ENCODE measurements around the gene IFFO2. TPM values are rescaled to one million over a fixed set of nuclear protein-coding genes. Genes with fewer than 3 reads are reported as not detected.

IFFO2 gene
- total RNA-seq, result 61.8 and 107 TPM in 2 replicates

DNA sequence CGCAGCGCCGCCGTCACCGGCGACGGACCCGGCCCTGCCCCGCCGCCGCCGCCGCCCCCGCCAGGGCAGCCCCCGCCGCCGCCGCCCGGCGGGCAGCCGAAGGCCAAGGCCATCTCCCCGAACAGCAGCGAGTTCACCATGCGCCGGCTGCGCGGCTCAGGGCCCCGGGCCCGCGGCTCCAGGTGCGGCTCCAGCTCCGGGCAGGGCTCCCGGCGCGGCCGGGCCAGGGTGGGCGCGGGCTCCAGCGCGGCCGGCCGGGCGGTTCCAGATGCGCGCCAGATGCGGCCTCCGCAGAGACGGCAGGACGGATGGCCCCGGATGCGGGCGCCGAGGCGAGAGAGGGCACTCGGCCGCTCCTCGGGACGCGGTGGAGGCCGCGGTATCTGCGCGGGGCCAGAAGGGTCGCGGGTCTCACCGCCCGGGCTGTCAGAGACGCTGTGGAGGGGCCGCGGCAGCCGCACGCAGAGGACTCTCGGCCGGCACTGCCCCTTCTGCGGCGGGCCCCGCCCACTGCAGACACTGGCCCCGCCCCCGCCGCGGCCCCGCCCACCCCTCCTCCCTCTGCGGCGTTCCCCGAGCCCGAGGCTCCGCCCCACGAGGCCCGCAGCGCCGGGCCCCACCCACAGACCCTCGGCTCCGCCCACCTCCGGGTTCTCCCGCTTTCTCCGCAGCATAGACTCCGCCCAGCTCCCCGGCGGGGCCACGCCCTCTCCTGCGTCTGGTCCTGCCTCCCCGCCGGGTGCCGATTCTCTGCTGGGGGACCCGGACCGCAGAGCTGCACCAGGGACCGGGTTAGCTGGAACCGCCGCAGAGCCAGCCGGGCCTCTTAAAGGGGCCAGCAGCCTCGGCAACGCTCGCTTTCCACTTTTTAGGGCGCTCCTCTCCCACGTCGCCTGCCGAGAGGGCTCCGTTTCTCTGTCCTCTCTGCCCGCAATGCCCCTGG is at the start of gene IFFO2:
IFFO2 (minus strand) TSS at position 484 of the 943 bp plus-strand sequence; CDS start at position 140, 344 bp downstream.
- DNase-seq (ENCODE audit: low read depth), result no peak
- peak within 1 kb of the TSS; percentile 76 for H3K4me3 ChIP-seq (ENCODE audit: low read depth, low read length)
- TF ChIP-seq, protein P1, sequence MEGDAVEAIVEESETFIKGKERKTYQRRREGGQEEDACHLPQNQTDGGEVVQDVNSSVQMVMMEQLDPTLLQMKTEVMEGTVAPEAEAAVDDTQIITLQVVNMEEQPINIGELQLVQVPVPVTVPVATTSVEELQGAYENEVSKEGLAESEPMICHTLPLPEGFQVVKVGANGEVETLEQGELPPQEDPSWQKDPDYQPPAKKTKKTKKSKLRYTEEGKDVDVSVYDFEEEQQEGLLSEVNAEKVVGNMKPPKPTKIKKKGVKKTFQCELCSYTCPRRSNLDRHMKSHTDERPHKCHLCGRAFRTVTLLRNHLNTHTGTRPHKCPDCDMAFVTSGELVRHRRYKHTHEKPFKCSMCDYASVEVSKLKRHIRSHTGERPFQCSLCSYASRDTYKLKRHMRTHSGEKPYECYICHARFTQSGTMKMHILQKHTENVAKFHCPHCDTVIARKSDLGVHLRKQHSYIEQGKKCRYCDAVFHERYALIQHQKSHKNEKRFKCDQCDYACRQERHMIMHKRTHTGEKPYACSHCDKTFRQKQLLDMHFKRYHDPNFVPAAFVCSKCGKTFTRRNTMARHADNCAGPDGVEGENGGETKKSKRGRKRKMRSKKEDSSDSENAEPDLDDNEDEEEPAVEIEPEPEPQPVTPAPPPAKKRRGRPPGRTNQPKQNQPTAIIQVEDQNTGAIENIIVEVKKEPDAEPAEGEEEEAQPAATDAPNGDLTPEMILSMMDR (conservative IDR thresholded peaks at IDR 0.05; ENCODE audit: low read depth, low read length), result no peak

DNA sequence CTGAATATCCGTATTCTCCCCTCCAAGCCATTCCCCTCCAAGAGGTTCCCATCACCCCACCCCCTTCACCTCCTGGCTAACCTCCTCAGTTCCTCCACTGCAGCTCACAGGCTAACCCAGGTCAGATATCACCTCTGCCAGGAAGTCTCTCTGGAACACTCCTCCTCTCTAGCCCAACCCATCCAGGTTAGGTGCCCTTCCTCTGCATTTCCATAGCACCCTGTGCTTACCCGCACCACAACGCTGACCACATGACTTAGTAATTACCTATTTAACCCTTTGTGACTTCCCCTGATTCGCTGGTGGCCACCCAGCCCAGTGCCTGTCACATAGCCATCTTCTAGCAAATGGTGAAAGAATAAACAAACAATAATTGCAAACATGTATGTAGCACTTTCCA is 49.5 kb upstream of the IFFO2 start:
- DNase-seq (ENCODE audit: low read depth), result no peak
- no peak overlapping the region for H3K4me3 ChIP-seq (ENCODE audit: low read depth, low read length)
- TF ChIP-seq, protein P1 (conservative IDR thresholded peaks at IDR 0.05; ENCODE audit: low read depth, low read length), result no peak

DNA sequence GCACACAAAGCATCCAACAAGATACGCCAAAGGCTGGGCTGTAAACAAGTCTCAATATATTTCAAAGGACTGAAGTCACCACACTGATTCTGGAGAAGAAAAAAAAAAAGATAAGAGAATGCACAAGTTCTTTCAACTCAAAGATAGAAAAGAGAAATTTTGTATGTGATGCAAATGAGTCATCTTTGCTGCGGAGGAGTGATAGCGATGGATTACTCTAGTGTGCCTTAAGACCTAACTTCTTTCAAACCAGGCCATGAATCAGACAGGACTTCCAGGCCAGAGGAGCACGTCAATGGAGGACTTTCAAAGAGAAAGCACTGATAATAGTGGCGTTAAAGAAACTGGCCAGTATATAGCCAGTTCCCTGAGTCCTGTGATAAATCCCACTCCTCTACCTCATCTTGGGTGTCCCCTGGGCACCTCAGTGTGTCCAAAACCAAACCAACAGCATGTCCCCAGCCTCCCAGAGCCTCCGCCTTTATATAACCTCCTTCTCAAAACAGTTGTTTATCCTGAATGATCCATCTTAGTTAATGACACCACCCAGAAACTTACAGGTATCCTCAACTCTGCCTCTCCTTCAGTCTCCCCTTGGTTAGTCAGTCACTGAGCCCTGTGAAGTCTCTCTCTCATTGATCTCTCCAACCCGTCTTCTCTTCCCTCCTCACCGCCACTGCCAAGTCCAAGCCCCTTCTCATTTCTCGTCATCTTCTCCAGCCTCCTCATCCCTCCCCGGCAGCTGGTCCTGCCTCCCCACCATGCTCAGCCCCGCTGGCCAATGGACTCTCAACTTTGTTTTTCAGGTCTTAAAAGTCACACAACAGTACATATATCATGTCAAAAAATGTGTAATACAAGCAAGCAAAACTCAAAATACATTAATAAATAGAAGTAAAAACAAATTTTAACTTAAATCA is 47.2 kb upstream of the IFFO2 start:
- TF ChIP-seq, protein P1 (conservative IDR thresholded peaks at IDR 0.05; ENCODE audit: low read depth, low read length), result no peak
- no peak for DNase-seq (ENCODE audit: low read depth)
- H3K4me3 ChIP-seq (ENCODE audit: low read depth, low read length), result no peak overlapping the region

DNA sequence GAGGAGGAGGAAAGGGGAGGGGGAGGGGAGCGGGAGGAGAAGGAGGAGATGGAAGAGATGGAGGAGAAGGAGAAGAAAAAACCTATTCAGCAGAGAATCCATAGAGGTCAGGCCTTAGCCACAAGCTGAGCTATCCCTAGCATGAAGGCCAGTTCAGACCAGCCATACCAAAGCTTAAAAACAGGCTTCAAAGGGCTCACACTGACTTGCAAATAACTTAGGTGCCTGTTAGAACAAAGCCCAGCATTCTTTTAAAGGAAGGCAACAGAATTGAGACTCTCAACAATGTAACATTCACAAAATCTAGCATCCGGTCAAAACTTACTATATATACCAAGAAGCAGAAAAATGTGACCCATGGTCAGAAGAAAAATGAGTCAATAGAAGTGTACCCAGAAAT is 43.6 kb upstream of the IFFO2 start:
- TF ChIP-seq, protein P1 (conservative IDR thresholded peaks at IDR 0.05; ENCODE audit: low read depth, low read length), result no peak
- no peak overlapping the region for H3K4me3 ChIP-seq (ENCODE audit: low read depth, low read length)
- DNase-seq (ENCODE audit: low read depth), result no peak

DNA sequence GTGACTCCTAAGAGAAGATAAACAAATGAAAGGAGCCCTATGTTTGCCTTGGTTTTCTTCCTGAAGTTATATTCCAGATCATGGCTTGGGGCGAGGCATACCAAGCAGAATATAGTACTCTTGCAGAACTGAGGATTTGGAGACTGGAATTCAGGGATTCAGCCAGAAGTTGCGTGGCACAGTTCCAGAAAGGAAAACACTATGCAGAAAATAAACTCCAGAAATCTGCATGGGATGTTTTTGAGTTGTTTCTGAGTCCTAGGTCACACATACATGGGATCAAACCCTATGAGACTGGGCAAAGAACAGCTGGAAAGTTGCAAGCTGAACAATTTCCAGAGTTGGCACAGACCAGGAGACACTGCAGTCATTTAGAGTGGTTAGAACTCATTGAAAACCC is 42.9 kb upstream of the IFFO2 start:
- no peak for DNase-seq (ENCODE audit: low read depth)
- no peak overlapping the region for H3K4me3 ChIP-seq (ENCODE audit: low read depth, low read length)
- TF ChIP-seq, protein P1 (conservative IDR thresholded peaks at IDR 0.05; ENCODE audit: low read depth, low read length), result no peak

DNA sequence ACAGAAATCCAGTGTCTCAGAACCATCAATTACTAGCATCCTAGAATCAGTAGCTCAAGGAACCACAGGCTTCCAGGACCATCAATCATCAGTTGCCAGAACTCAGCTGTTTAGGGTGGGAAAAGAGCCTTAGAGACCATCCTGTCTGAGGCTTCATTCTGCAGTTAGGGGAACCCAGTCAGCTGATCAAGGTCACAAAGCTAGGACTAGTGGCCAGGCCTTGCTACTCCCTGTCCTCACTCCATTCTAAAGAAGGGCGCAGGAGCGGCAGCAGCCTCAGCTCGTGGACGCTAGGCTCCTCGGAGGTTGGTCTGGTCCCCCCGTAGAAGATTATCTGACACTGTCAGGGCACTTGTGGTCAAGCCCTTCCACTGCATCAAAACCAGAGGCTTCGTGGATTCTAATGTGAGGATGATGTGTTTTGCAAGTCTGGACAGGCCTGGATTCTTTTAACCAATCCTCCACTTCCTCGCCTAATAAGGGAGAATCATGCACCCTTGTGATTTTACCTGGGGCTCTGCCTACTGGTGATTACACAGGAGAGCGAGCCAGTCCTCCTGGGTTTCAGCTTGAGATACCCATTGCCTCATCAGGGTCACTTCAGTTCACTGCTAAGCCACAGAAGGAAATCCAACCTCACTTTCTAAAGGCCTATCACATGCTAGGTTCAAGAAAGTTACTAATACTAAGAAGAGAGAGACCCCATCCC is 41.7 kb upstream of the IFFO2 start:
- DNase-seq (ENCODE audit: low read depth), result peak; percentile 61
- TF ChIP-seq, protein P1 (conservative IDR thresholded peaks at IDR 0.05; ENCODE audit: low read depth, low read length), result no peak
- no peak overlapping the region for H3K4me3 ChIP-seq (ENCODE audit: low read depth, low read length)

Measured in epithelial cell of proximal tubule (primary cell).